Erythroblast (primary cell): ENCODE data around the gene FBXO46.

ENCODE experiments used
- GATA1 ChIP-seq: IDR thresholded peaks from 2 replicates; pipeline ENCODE4 v1.6.1; 2011; ENCODE audit warnings: low read depth, mild to moderate bottlenecking, control low read depth, low read length, moderate library complexity
- POLR2A ChIP-seq: IDR thresholded peaks from 2 replicates; pipeline ENCODE4 v1.6.1; 2011; ENCODE audit warnings: mild to moderate bottlenecking, low read length

- TF ChIP-seq POLR2A, result no peak
- no peak for TF ChIP-seq GATA1
These were observed 62.9 kb downstream of the FBXO46 start, which contains the start of gene GIPR for GRCh38 chr19:45667620-45668341.
